ENCODE measurements around the gene ACKR3. TPM values are rescaled to one million over a fixed set of nuclear protein-coding genes. Genes with fewer than 3 reads are reported as not detected.

The ACKR3 gene
- total and polyA plus RNA-seq, 3 donors from 2014 or later, result 22.8 to 52.8 (median 35.5) TPM

- 74 to 92% methylated on average over 6 to 7 of the region's 7 CpGs for WGBS, 2 donors
- H3K27me3 ChIP-seq, result no peaks in the 10 kb centered on the region
- no peak overlapping the region for H3K27ac ChIP-seq
- TF ChIP-seq CTCF (IDR thresholded peaks at IDR 0.05) (no peak), POLR2A (IDR thresholded peaks at IDR 0.05) (no peak)
- H3K4me1 ChIP-seq, result no peaks in the 10 kb centered on the region
- H3K4me3 ChIP-seq, result no peak overlapping the region
- H3K36me3 ChIP-seq (ENCODE audit: low read depth, missing control alignments), result no peaks in the 10 kb centered on the region
- intact Hi-C loops (cut with DNase I; ENCODE audit: low total_unique reads), result no loop called here
- DNase-seq, result no peak
- no peaks in the 10 kb centered on the region for H3K9me3 ChIP-seq
These were observed 23.0 kb upstream of the ACKR3 start for GRCh38 chr2:236546561-236547002.

- no peaks in the 10 kb centered on the region for H3K36me3 ChIP-seq (ENCODE audit: low read depth, missing control alignments)
- intact Hi-C loops (cut with DNase I; ENCODE audit: low total_unique reads), result no loop called here
- H3K27ac ChIP-seq, result no peak overlapping the region
- no peaks in the 10 kb centered on the region for H3K4me1 ChIP-seq
- WGBS, 2 donors, result 68 to 79% methylated on average over 1 of the region's 1 CpG
- TF ChIP-seq CTCF (IDR thresholded peaks at IDR 0.05), result no peak
- no peak for TF ChIP-seq POLR2A (IDR thresholded peaks at IDR 0.05)
- DNase-seq, result no peak
- H3K4me3 ChIP-seq, result no peak overlapping the region
- H3K27me3 ChIP-seq, result no peaks in the 10 kb centered on the region
- H3K9me3 ChIP-seq, result no peaks in the 10 kb centered on the region
These were observed 21.9 kb upstream of the ACKR3 start for GRCh38 chr2:236547725-236548124.

GRCh38 chr2:236548179-236548921, 21.3 kb upstream of the ACKR3 start:
- intact Hi-C loops (cut with DNase I; ENCODE audit: low total_unique reads), result no loop called here
- no peak for TF ChIP-seq POLR2A (IDR thresholded peaks at IDR 0.05)
- TF ChIP-seq CTCF (IDR thresholded peaks at IDR 0.05), result no peak
- Histone ChIP-seq H3K9me3 (no peaks in the 10 kb centered on the region), H3K4me1 (no peaks in the 10 kb centered on the region), H3K4me3 (no peak overlapping the region), H3K27me3 (no peaks in the 10 kb centered on the region), H3K27ac (no peak overlapping the region), H3K36me3 (ENCODE audit: low read depth, missing control alignments) (no peaks in the 10 kb centered on the region)
- WGBS, 2 donors, result 71 to 73% methylated on average over 5 of the region's 5 CpGs
- no peak for DNase-seq

GRCh38 chr2:236549165-236549564, 20.5 kb upstream of the ACKR3 start:
- H3K36me3 ChIP-seq (ENCODE audit: low read depth, missing control alignments), result no peaks in the 10 kb centered on the region
- H3K27ac ChIP-seq, result no peak overlapping the region
- TF ChIP-seq POLR2A (IDR thresholded peaks at IDR 0.05) (no peak), CTCF (IDR thresholded peaks at IDR 0.05) (no peak)
- H3K4me1 ChIP-seq, result no peaks in the 10 kb centered on the region
- DNase-seq, result no peak
- no peaks in the 10 kb centered on the region for H3K9me3 ChIP-seq
- intact Hi-C loops (cut with DNase I; ENCODE audit: low total_unique reads), result no loop called here
- H3K27me3 ChIP-seq, result no peaks in the 10 kb centered on the region
- H3K4me3 ChIP-seq, result no peak overlapping the region
- WGBS, 2 donors, result 91 to 92% methylated on average over 4 of the region's 4 CpGs

- Histone ChIP-seq H3K4me3 (no peak overlapping the region), H3K27me3 (no peaks in the 10 kb centered on the region), H3K36me3 (ENCODE audit: low read depth, missing control alignments) (no peaks in the 10 kb centered on the region), H3K4me1 (no peaks in the 10 kb centered on the region), H3K27ac (no peak overlapping the region), H3K9me3 (no peaks in the 10 kb centered on the region)
- intact Hi-C loops (cut with DNase I; ENCODE audit: low total_unique reads), result no loop called here
- DNase-seq, result no peak
- 84 to 95% methylated on average over 8 of the region's 8 CpGs for WGBS, 2 donors
- TF ChIP-seq POLR2A (IDR thresholded peaks at IDR 0.05), result no peak
- no peak for TF ChIP-seq CTCF (IDR thresholded peaks at IDR 0.05)
These were observed 19.3 kb upstream of the ACKR3 start for GRCh38 chr2:236550290-236550689.

All from testis (tissue), 3 donors.